Measurements from ENCODE around the gene LANCL2.
"Not testable (repeated sequence)": the region's sequence is repeated elsewhere in the genome, so short reads cannot be mapped to it uniquely, and the experiment has no call there.

Gene LANCL2

GRCh38 chr7:55438757-55439525 is 73.8 kb downstream of the LANCL2 start:
- no peak for DNase-seq

GRCh38 chr7:55439627-55440026 is 74.5 kb downstream of the LANCL2 start:
- no peak for DNase-seq

GRCh38 chr7:55440040-55440690 is 75.0 kb downstream of the LANCL2 start:
- DNase-seq = no peak

- DNase-seq = no peak
These were observed 75.9 kb downstream of the LANCL2 start for GRCh38 chr7:55441002-55441401.

- DNase-seq = no peak
These were observed 76.8 kb downstream of the LANCL2 start for GRCh38 chr7:55441774-55442522.

- no peak for DNase-seq
These were observed 79.6 kb downstream of the LANCL2 start for GRCh38 chr7:55444786-55445185.

- DNase-seq = no peak
These were observed 83.4 kb downstream of the LANCL2 start for GRCh38 chr7:55448526-55448925.

- DNase-seq = no peak
These were observed 84.3 kb downstream of the LANCL2 start for GRCh38 chr7:55449205-55449991.

- DNase-seq = no peak
These were observed 84.9 kb downstream of the LANCL2 start for GRCh38 chr7:55449992-55450535.

- DNase-seq = no peak
These were observed 87.8 kb downstream of the LANCL2 start for GRCh38 chr7:55452971-55453370.

GRCh38 chr7:55457801-55458200 is 92.7 kb downstream of the LANCL2 start:
- DNase-seq = no peak

GRCh38 chr7:55458351-55458750 is 93.2 kb downstream of the LANCL2 start:
- no peak for DNase-seq

GRCh38 chr7:55463686-55464262 is 98.6 kb downstream of the LANCL2 start:
- no peak for DNase-seq

GRCh38 chr7:55464422-55464821 is 99.3 kb downstream of the LANCL2 start:
- no peak for DNase-seq

GRCh38 chr7:55465691-55466090 is 100.6 kb downstream of the LANCL2 start:
- no peak for DNase-seq

GRCh38 chr7:55467047-55467593 is 102.0 kb downstream of the LANCL2 start:
- DNase-seq = no peak

GRCh38 chr7:55468495-55468894 is 103.4 kb downstream of the LANCL2 start:
- no peak for DNase-seq

GRCh38 chr7:55469271-55469681 is 104.1 kb downstream of the LANCL2 start:
- DNase-seq = no peak

- no peak for DNase-seq
These were observed 104.6 kb downstream of the LANCL2 start for GRCh38 chr7:55469721-55470120.

GRCh38 chr7:55470261-55470660 is 105.1 kb downstream of the LANCL2 start:
- no peak for DNase-seq

- DNase-seq = not testable (repeated sequence)
These were observed 106.5 kb downstream of the LANCL2 start for GRCh38 chr7:55471594-55471993.

GRCh38 chr7:55472406-55472805 is 107.3 kb downstream of the LANCL2 start:
- not testable (repeated sequence) for DNase-seq
